GM23248 (cell line): ENCODE measurements around the gene UBR2. TPM values are rescaled to one million over a fixed set of nuclear protein-coding genes. Genes with fewer than 3 reads are reported as not detected.
"Not testable (repeated sequence)": the region's sequence is repeated elsewhere in the genome, so short reads cannot be mapped to it uniquely, and the experiment has no call there.

Source experiments
- DNase-seq: peaks from one replicate; pipeline ENCODE4 v3.0.0-alpha.2; 2015
- H2AFZ ChIP-seq: fragments of 200-600 bp; sonication (generic); 2 replicates; pipeline ENCODE4 v1.6.1; 2016; ENCODE audit warnings: antibody characterized with exemption
- H3F3A ChIP-seq: fragments of 200-600 bp; sonication (generic); 2 replicates; pipeline ENCODE4 v1.6.1; 2016; ENCODE audit warnings: mild to moderate bottlenecking, antibody characterized with exemption, mixed run types; ENCODE audit not compliant: insufficient read depth
- H3K27ac ChIP-seq: fragments of 200-600 bp; sonication (generic); 2 replicates; pipeline ENCODE4 v1.5.1; 2016; ENCODE audit warnings: mild to moderate bottlenecking
- H3K27me3 ChIP-seq: fragments of 200-600 bp; sonication (generic); replicated peaks from 2 replicates; pipeline ENCODE4 v1.6.1; 2016; ENCODE audit warnings: mild to moderate bottlenecking; ENCODE audit not compliant: insufficient read depth
- H3K36me3 ChIP-seq: fragments of 200-600 bp; sonication (generic); 2 replicates; pipeline ENCODE4 v1.6.1; 2016; ENCODE audit warnings: low read depth, mild to moderate bottlenecking
- H3K4me1 ChIP-seq: fragments of 200-600 bp; sonication (generic); 2 replicates; pipeline ENCODE4 v1.6.1; 2016; ENCODE audit warnings: mild to moderate bottlenecking; ENCODE audit not compliant: insufficient read depth
- H3K4me2 ChIP-seq: fragments of 200-600 bp; sonication (generic); one replicate; pipeline ENCODE4 v1.6.1; 2016; ENCODE audit warnings: mild to moderate bottlenecking; ENCODE audit not compliant: unreplicated experiment
- H3K4me3 ChIP-seq: fragments of 200-600 bp; sonication (generic); 2 replicates; pipeline ENCODE4 v1.5.1; 2016; ENCODE audit warnings: mild to moderate bottlenecking
- H3K79me2 ChIP-seq: fragments of 200-600 bp; sonication (generic); 2 replicates; pipeline ENCODE4 v1.6.1; 2016; ENCODE audit warnings: mild to moderate bottlenecking; ENCODE audit not compliant: insufficient read depth
- H3K9ac ChIP-seq: fragments of 200-600 bp; sonication (generic); 2 replicates; pipeline ENCODE4 v1.6.1; 2016; ENCODE audit warnings: mild to moderate bottlenecking
- H3K9me2 ChIP-seq: fragments of 200-600 bp; sonication (generic); 2 replicates; pipeline ENCODE4 v1.6.1; 2016; ENCODE audit warnings: mixed run types, mild to moderate bottlenecking, moderate library complexity; ENCODE audit not compliant: insufficient read depth
- H3K9me3 ChIP-seq: fragments of 200-600 bp; sonication (generic); one replicate; pipeline ENCODE4 v1.6.1; 2017; ENCODE audit warnings: low read depth
- H4K20me1 ChIP-seq: fragments of 200-600 bp; sonication (generic); 2 replicates; pipeline ENCODE4 v1.6.0; 2016; ENCODE audit not compliant: insufficient read depth
- EZH2 ChIP-seq: fragments of 200-600 bp; sonication (generic); IDR thresholded peaks from 2 replicates; pipeline ENCODE4 v1.6.1; 2018; ENCODE audit warnings: antibody characterized with exemption, mild to moderate bottlenecking; ENCODE audit not compliant: insufficient read depth, poor library complexity, severe bottlenecking
- EZH2phosphoT487 ChIP-seq: fragments of 200-600 bp; sonication (generic); IDR thresholded peaks from 2 replicates; pipeline ENCODE4 v1.6.1; 2018; ENCODE audit warnings: antibody characterized with exemption, moderate library complexity, mild to moderate bottlenecking, low read depth; ENCODE audit not compliant: insufficient read depth
- WGBS, 2 experiments: methylation state at CpG; one replicate each; pipeline ENCODE4 v1.1.6; 2015 to 2017; ENCODE audit warnings: low lambda C conversion rate in 2 of 2, low coverage in 1 of 2; ENCODE audit errors: missing lambda C conversion rate in 2 of 2; 5-methylcytosine and 5-hydroxymethylcytosine counted together
- in situ Hi-C: fragments of 300-500 bp; cut with MboI; formaldehyde crosslinking; loops from 2 replicates; pipeline ENCODE4 v1.15.0; 2020
- polyA plus RNA-seq: library from polyadenylated mRNA; unstranded; fragments of >200 nt; fragmentation: Nextera tagmentation; extraction: Ambion mirVana; gene quantifications from 2 replicates; pipeline ENCODE4 v1.2.1, GENCODE V29; 2016
- total RNA-seq: library from RNA; depleted of rRNA; stranded (reverse); fragments of >200 nt; shearing (Covaris generic); gene quantifications from 2 replicates; pipeline ENCODE4 v1.2.3, GENCODE V29; 2014

Gene UBR2
- total and polyA plus RNA-seq, 2 experiments from 2014 or later = 8.5 to 23.3 TPM

- Histone ChIP-seq H3K4me3 (no peak overlapping the region), H3K9me2 (no peaks in the 10 kb centered on the region), H3K4me2 (no peak overlapping the region), H3K27me3 (no peaks in the 10 kb centered on the region), H3K79me2 (no peaks in the 10 kb centered on the region), H3K36me3 (no peaks in the 10 kb centered on the region), H4K20me1 (no peaks in the 10 kb centered on the region), H3K4me1 (no peaks in the 10 kb centered on the region), H3K9ac (no peak overlapping the region), H3K27ac (no peak overlapping the region), H3F3A (peaks cover 6% of the 10 kb centered on the region; the same call in 1 of the 2 replicates), H3K9me3 (no peaks in the 10 kb centered on the region), H2AFZ (no peak overlapping the region)
- WGBS, 2 experiments = 94 to 97% methylated on average over 4 of the region's 4 CpGs
- no peak for DNase-seq
- TF ChIP-seq EZH2 (no peak), EZH2phosphoT487 (no peak)
- in situ Hi-C loops = no loop called here
Measured at GRCh38 chr6:42555477-42556457, 8.1 kb upstream of the UBR2 start.

- Histone ChIP-seq H3K79me2 (no peaks in the 10 kb centered on the region), H3K36me3 (no peaks in the 10 kb centered on the region), H3K9me3 (no peaks in the 10 kb centered on the region), H3K9ac (no peak overlapping the region), H3K27ac (no peak overlapping the region), H3K9me2 (no peaks in the 10 kb centered on the region), H3K4me3 (no peak overlapping the region), H2AFZ (no peak overlapping the region), H4K20me1 (no peaks in the 10 kb centered on the region), H3F3A (no peaks in the 10 kb centered on the region), H3K27me3 (no peaks in the 10 kb centered on the region), H3K4me2 (no peak overlapping the region), H3K4me1 (no peaks in the 10 kb centered on the region)
- TF ChIP-seq EZH2phosphoT487 (no peak), EZH2 (no peak)
- WGBS, 2 experiments = 43 to 50% methylated on average over 4 of the region's 4 CpGs
- in situ Hi-C loops = no loop called here
- no peak for DNase-seq
Measured at GRCh38 chr6:42556462-42556861, 7.4 kb upstream of the UBR2 start.

GRCh38 chr6:42559276-42559675 is 4.6 kb upstream of the UBR2 start:
- in situ Hi-C loops, H3K27ac ChIP-seq, H3K9ac ChIP-seq, H4K20me1 ChIP-seq, H3K79me2 ChIP-seq, H3K4me1 ChIP-seq, H3K4me3 ChIP-seq, H3K9me2 ChIP-seq, H3F3A ChIP-seq, H3K27me3 ChIP-seq, H3K36me3 ChIP-seq, DNase-seq, H3K9me3 ChIP-seq, H2AFZ ChIP-seq, H3K4me2 ChIP-seq: not testable (repeated sequence)
- WGBS, 2 experiments = 64 to 78% methylated on average over 6 of the region's 6 CpGs

GRCh38 chr6:42561986-42562385 is 1.8 kb upstream of the UBR2 start:
- WGBS, 2 experiments = 28 to 29% methylated on average over 3 of the region's 3 CpGs
- no peaks in the 10 kb centered on the region for H3K9me2 ChIP-seq

More at GRCh38 chr6:42561986-42562385, 1.8 kb upstream of the UBR2 start:
- Histone ChIP-seq H3K9me3 (no peaks in the 10 kb centered on the region), H3K27me3 (no peaks in the 10 kb centered on the region), H3K36me3 (no peaks in the 10 kb centered on the region), H3K4me2 (no peak overlapping the region), H3F3A (0 out of 2 replicates have a peak, but pooled peaks cover 7% of the 10 kb centered on the region), H3K9ac (no peak overlapping the region), H4K20me1 (no peaks in the 10 kb centered on the region), H3K27ac (no peak overlapping the region), H3K79me2 (peaks cover 31% of the 10 kb centered on the region), H3K4me3 (no peak overlapping the region), H2AFZ (no peak overlapping the region), H3K4me1 (peaks cover 6% of the 10 kb centered on the region; the same call in 1 of the 2 replicates)
- TF ChIP-seq EZH2 (no peak), EZH2phosphoT487 (no peak)
- in situ Hi-C loops = no loop called here
- DNase-seq = no peak
